Brain pericyte (primary cell): ENCODE results near the gene ARHGEF33.
"Not testable (repeated sequence)": the region's sequence is repeated elsewhere in the genome, so short reads cannot be mapped to it uniquely, and the experiment has no call there.

Experiments used
- DNase-seq: peaks from one replicate; pipeline ENCODE4 v3.0.0-alpha.2; 2012; ENCODE audit warnings: low read depth, low spot score

ARHGEF33 gene

DNA sequence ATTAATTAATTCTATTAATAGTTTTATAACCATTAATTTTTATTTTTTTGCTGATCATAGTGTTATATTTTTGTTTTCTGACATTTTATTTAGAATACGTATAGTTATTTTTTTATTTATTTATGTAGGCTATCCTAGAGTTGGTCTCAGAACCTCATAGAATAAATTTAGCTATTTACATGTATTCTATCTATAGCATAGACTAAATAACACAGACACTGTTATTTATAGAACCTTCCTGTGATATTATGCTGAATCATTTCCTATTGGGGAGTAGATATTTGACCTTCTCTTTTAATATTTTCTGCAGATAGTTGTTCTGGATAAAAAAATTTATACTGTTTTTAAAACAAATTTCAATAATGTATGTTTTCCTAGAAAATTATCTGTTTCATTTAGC, 20.2 kb downstream of the ARHGEF33 start:
- DNase-seq: no peak

- DNase-seq: no peak
Measured at GRCh38 chr2:38911191-38911590, 21.5 kb downstream of the ARHGEF33 start.

DNA sequence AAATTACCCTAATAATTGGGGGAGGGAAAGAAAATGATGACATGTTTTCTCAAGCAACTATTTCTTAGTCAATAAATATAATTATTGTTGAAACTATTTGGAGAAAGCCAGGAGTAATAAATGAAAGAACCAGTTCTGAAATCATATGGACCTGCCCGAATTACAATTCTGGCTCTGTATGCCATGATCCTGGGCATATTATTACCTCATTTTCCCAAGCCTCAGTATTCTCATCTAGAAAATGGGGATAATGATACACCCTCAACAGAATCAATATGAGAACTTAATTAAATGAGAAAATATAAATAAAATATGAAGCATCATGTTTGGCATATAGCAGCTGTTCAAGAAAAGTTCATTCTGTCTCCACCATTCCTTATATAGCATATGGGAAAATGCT, 22.9 kb downstream of the ARHGEF33 start:
- DNase-seq: no peak

- no peak for DNase-seq
Measured at GRCh38 chr2:38922389-38922788, 32.7 kb downstream of the ARHGEF33 start.

- DNase-seq: no peak
Measured at GRCh38 chr2:38922902-38923301, 33.2 kb downstream of the ARHGEF33 start.

DNA sequence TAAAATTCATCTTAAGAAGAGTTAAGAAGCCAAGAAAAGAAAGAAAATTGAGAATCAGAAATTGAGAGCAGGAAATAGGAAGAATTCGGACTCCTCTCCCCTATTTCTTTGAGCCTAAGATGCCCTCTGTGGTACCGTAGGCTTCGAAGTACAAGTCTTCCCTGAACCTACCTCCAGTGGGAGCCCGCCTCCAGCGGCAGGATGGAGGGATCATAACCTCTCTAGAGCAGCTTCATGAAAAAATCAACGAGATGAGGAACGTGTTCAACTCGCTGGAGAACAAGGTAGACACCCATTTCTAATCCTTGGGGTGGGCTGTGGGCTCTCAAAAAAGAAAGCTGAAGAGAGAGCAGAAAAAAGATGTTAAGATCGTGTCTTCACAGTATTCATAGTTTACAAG, 36.3 kb downstream of the ARHGEF33 start:
- DNase-seq: no peak

- DNase-seq: no peak
Measured at GRCh38 chr2:38930600-38930999, 40.9 kb downstream of the ARHGEF33 start.

GRCh38 chr2:38932586-38932985, 42.9 kb downstream of the ARHGEF33 start:
- DNase-seq: no peak

DNA sequence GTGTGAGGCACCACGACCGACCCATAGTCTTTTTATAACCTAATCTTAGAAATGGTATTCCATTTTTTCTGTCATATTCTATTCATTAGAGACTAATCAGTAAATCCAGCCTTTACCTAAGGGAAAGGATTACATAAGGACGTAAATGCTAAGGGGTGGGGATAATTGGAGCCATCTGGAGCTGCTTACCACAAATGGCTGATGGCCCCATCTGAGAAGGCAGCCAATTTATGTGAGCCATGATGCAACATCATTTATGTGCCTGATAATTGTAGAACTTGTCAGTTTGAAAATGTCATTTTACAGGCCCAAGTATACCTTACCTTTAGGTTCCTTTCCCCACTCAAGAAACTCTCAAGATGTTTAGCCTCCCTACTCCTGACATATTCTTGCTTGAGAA, 44.0 kb downstream of the ARHGEF33 start:
- DNase-seq: no peak

DNA sequence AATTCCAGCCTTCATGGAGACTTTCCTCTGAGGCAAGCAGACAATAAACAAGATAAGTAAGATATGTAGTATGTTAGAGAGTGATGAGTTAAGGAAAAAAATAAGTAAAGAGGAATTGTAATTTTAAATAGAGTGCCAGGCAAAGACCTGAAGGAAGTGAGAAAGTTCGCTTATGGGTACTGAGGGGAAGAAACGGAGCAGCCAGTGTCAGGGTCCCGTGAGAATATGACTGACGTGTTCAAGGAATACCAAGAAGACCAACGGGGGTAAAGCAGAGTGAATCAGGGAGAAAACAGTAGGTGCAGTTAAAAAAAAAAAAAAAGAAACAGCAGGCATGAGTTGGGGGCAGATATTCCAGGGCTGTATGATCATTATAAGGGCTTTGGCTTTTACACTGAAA, 45.1 kb downstream of the ARHGEF33 start:
- DNase-seq: no peak

DNA sequence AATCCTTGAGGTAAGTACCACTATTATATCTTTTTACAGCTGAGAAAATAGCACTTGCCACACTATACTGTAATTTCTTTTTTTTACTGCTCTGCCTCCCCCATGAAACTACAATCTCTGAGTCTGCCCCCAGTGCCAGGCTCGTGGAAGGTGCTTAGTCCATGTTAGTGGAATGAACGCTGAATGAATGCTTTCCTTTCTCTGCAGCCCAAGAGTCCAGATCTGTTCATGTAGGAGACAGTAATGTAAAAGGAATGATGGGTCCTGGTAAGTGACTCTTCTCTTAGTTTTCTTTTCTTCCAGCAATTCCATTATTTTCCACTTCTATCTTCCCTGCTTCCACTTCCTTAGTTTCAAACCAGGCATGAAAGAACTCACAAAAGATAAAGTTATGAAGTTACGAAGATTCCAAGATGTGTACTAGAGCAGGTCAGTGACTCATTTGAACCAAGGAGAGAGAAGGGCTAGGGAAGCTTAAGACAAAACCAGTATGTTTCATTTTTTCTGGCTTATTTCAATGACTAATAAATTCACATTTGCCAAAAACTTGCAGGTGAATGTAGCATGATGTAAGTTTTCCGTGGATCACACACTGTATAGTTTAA, 46.0 kb downstream of the ARHGEF33 start:
- no peak for DNase-seq

- DNase-seq: not testable (repeated sequence)
Measured at GRCh38 chr2:38936516-38936915, 46.8 kb downstream of the ARHGEF33 start.

DNA sequence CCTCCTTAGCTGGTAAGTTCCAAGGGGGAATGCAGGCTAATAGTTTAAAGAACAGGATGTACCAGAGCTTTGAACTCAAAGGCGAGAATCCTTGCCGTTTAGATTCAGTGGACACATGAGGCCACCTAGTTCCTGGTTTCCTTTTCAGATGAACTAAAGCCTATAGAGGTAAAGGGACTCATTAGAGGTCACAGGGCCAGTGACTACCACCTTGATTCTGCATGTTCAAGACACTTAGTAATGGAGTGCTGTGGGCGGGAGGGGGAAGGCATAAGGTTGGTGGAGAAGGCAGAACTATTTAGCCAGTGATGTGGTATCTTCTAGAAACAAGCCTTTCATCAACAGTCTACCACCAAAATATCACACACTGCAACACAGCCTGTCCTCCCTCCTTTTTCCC, 47.9 kb downstream of the ARHGEF33 start:
- DNase-seq: no peak

GRCh38 chr2:38940746-38941145, 51.1 kb downstream of the ARHGEF33 start:
- DNase-seq: no peak

DNA sequence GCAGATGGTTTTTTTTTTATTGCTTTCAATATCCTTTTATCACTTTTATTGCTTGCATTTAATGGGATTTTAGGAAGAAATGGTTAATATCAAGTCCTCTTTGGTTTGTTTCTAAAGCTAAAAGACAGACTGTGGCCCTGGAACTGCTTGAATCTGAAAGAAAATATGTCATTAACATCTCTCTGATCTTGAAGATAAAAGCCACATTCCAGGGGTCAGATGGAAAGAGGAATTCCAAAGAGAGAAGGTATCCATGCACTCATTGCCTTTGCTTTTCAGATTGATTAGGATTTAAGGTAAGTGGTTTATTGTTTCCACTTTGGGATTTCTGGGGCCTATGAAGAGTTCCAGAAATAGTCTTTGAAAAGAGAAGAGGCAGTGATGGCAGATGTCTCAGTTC, 54.1 kb downstream of the ARHGEF33 start:
- DNase-seq: no peak

DNA sequence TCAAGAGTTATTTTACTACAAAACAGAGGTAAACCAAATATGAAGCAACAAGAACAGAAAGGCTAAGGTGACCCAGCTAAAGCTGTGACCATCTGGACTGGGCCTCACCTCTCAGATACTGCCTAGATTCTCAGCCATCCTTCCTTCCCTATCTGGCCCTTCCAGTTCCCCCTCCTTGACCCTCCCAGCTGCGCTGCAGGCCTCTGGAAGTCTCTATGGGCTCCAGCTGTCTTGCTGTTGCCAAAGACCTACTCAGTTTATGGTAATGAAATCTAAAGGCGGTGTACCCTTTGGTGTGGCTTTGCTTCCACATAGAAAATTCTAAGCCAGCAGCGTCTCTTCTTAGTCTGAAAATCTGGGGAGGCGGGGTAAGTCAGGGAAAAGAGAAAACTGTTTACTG, 55.7 kb downstream of the ARHGEF33 start:
- no peak for DNase-seq

GRCh38 chr2:38945911-38946310, 56.2 kb downstream of the ARHGEF33 start:
- DNase-seq: no peak

DNA sequence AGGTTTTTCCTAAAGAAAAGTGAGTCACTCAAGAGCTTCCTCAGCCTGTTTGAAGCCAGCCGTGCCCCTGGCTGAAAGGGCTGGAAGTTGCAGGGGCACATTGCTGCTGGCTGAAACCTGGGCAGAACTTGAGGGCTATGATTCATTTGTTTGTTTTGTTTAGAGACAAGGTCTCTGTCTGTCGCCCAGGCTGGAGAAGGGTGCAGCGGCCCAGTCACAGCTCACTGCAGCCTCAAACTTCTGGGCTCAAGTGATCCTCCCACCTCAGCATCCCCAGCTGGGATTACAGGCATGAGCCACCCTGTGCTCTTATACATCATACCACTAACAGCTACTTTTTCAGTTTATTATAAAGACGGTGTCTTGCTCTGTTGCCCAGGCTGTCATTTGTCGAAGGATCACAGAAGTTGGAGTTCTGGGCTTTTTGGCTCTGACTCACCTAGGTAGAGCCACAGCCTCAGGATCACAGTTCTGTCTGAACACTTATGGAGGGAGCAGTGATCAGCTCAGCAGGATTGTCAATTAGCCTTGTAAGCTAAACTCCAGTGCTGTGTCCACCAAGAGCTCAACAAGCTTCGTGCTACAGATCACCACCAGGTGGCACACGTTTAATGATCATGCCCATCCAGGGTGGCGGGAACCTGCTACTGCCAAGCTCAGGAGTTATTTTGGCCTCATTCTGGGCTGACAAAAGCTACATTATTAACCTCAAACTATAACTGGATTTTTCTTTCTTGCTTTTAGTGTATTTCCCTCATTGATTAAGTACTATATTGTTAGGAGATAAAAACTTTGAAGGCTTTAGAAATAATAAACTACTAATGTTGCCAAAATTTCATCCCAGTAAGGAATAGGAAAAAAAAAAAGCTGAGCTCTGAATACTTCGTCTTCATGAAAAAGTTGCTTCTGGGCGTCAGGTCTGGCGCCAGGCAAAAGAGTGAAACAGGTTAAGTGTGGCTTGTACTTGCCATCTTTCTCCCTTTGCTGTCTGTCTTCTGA, 57.9 kb downstream of the ARHGEF33 start:
- peak; percentile 53 for DNase-seq

GRCh38 chr2:38948387-38948882, 58.8 kb downstream of the ARHGEF33 start:
- DNase-seq: no peak

- DNase-seq: no peak
Measured at GRCh38 chr2:38948995-38949394, 59.3 kb downstream of the ARHGEF33 start.

GRCh38 chr2:38951766-38952165, 62.1 kb downstream of the ARHGEF33 start:
- DNase-seq: no peak

DNA sequence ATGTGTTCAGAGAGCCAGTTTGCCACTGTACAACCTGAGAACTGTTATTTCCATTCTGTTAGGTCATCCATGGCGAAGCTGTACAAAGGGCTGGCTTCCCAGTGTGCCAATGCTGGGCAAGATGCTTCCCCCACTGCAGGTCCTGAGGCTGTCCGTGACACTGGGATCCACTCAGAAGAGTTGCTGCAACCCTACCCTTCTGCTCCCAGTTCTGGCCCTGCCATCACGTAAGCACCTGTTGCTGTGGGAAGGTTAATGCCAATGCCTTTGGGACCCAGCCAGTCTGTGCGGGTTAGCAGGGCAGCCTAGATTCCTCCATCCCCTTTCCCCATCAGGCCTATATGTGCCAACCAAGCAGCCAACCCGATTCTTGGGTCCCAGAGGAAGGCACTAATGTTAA, 68.3 kb downstream of the ARHGEF33 start:
- no peak for DNase-seq

DNA sequence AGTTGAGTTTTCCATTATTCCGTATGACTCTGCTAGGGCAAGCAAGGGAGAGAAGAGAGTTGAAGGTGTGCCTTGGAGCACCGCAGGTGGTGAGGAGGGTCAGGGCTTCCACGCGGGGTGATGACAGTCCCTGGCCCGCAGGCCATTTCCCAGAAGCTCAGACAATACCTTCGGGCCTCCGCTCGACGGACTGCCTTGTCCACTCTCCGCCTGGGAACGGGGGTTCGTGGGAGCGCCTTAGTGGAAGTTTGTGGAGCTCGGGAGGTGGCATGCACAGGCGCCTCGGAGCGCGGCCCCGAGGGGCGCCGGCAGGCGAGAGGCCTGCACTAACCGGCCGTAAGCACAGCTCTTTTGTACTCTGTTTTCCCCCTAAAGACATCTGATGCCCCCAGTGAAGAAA, 69.8 kb downstream of the ARHGEF33 start:
- no peak for DNase-seq
